Measurements from ENCODE around the gene TSPAN18. TPM values are rescaled to one million over a fixed set of nuclear protein-coding genes. Genes with fewer than 3 reads are reported as not detected.

Gene TSPAN18
- total and polyA plus RNA-seq, 8 donors = 2.1 to 60.3 (median 11.0) TPM

GRCh38 chr11:44792171-44792570, 65.4 kb downstream of the TSPAN18 start:
- no peaks in the 10 kb centered on the region for H3K36me3 ChIP-seq
- peaks cover 0 to 37% (median 14%) of the 10 kb centered on the region in 4 donors for H3K4me1 ChIP-seq
- H3K4me3 ChIP-seq = no peak overlapping the region
- H3K27me3 ChIP-seq = peaks cover 0 to 14% (median 6%) of the 10 kb centered on the region in 3 donors
- peak overlapping the region in 1 of 5 donors; percentile 4 for H3K27ac ChIP-seq
- no peak for DNase-seq
- TF ChIP-seq EP300 (IDR thresholded peaks at IDR 0.05) (no peak), POLR2AphosphoS5 (IDR thresholded peaks at IDR 0.05) (no peak), POLR2A (IDR thresholded peaks at IDR 0.05) (no peak)
- TF ChIP-seq, protein P1, sequence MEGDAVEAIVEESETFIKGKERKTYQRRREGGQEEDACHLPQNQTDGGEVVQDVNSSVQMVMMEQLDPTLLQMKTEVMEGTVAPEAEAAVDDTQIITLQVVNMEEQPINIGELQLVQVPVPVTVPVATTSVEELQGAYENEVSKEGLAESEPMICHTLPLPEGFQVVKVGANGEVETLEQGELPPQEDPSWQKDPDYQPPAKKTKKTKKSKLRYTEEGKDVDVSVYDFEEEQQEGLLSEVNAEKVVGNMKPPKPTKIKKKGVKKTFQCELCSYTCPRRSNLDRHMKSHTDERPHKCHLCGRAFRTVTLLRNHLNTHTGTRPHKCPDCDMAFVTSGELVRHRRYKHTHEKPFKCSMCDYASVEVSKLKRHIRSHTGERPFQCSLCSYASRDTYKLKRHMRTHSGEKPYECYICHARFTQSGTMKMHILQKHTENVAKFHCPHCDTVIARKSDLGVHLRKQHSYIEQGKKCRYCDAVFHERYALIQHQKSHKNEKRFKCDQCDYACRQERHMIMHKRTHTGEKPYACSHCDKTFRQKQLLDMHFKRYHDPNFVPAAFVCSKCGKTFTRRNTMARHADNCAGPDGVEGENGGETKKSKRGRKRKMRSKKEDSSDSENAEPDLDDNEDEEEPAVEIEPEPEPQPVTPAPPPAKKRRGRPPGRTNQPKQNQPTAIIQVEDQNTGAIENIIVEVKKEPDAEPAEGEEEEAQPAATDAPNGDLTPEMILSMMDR (IDR thresholded peaks at IDR 0.05) = no peak
- WGBS, 5 donors = 82 to 85% (median 85%) methylated on average over 8 of the region's 8 CpGs
- intact Hi-C loops (cut with DNase I; ENCODE audit: low total_unique reads) = no loop called here
- H3K9me3 ChIP-seq = no peaks in the 10 kb centered on the region

DNA sequence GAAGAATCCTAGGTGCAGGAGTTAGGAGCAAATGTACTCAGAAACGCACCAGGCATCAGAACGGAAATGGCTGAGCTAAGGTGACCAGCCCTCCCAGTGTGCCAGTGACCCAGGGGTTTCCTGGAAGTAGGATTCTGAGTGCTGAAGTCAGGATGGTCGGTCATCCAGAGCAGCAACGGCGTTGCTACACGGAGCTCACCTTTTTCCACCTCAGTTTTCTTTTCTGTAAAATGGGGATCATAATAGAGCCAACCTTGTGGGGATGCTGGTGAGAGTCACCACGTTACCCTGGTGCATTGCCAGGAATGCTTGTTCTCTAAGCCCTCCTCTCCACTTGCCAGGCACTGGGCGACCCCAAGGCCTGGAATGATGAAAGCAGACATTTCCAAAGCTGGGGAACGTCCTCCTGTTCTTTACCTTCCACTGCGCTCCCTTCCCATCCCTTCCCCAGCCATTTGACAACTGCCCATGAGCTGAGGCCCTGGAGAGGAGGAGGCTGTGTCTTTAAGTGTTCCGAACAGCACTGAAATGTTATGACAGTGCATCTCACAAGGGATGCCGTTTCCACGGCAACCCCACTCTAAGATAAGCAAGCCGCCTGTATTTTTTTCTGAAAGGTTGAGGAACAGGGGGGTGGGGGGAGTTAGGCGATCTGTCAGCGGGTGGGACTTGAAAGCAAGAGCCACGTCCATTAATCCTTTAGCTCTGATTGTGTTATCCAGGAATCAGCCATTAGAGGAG, 66.8 kb downstream of the TSPAN18 start:
- TF ChIP-seq POLR2A (IDR thresholded peaks at IDR 0.05) = no peak
- no peak for TF ChIP-seq EP300 (IDR thresholded peaks at IDR 0.05)
- TF ChIP-seq, protein P1 (IDR thresholded peaks at IDR 0.05) = no peak
- no peak for TF ChIP-seq POLR2AphosphoS5 (IDR thresholded peaks at IDR 0.05)
- no peaks in the 10 kb centered on the region for H3K9me3 ChIP-seq
- DNase-seq = peak in 1 of 2 donors; percentile 88
- peaks cover 0 to 14% (median 6%) of the 10 kb centered on the region in 3 donors for H3K27me3 ChIP-seq
- WGBS, 5 donors = 41 to 58% (median 51%) methylated on average over 17 of the region's 17 CpGs
- H3K4me1 ChIP-seq = peaks cover 0 to 40% (median 13%) of the 10 kb centered on the region in 4 donors
- intact Hi-C loops (cut with DNase I; ENCODE audit: low total_unique reads) = no loop called here
- H3K27ac ChIP-seq = no peak overlapping the region
- H3K4me3 ChIP-seq = no peak overlapping the region
- no peaks in the 10 kb centered on the region for H3K36me3 ChIP-seq

GRCh38 chr11:44795803-44796535, 69.2 kb downstream of the TSPAN18 start:
- TF ChIP-seq, protein P1 (IDR thresholded peaks at IDR 0.05) = no peak
- TF ChIP-seq EP300 (IDR thresholded peaks at IDR 0.05) (no peak), POLR2AphosphoS5 (IDR thresholded peaks at IDR 0.05) (no peak), POLR2A (IDR thresholded peaks at IDR 0.05) (no peak)
- Histone ChIP-seq H3K27ac (no peak overlapping the region), H3K4me3 (no peak overlapping the region), H3K4me1 (peaks cover 0 to 33% (median 8%) of the 10 kb centered on the region in 4 donors), H3K36me3 (no peaks in the 10 kb centered on the region), H3K27me3 (peaks cover 0 to 35% (median 6%) of the 10 kb centered on the region in 3 donors), H3K9me3 (no peaks in the 10 kb centered on the region)
- no peak for DNase-seq
- WGBS, 5 donors = 75 to 86% (median 82%) methylated on average over 8 of the region's 8 CpGs
- intact Hi-C loops (cut with DNase I; ENCODE audit: low total_unique reads) = no loop called here

DNA sequence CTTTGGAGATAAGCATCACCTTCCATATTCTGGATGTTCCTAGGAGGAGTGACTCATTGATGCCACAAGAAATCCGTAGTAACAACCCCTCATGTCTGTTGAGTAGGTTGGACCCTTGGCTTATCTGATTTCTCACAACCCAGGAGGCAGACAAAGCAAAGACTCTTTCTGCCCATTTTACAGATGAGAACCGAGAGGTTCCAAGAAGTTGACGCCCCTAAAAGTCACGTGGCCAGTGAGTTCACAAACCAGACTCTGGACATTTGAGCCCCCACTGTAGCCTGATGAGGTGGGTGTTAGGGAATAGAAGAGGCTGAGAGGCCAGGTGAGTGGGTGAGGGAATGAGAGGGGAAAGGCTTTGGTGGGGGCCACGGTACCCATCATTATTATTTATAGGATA, 70.3 kb downstream of the TSPAN18 start:
- H3K4me3 ChIP-seq = no peak overlapping the region
- TF ChIP-seq POLR2A (IDR thresholded peaks at IDR 0.05) (no peak), POLR2AphosphoS5 (IDR thresholded peaks at IDR 0.05) (no peak), EP300 (IDR thresholded peaks at IDR 0.05) (no peak)
- TF ChIP-seq, protein P1 (IDR thresholded peaks at IDR 0.05) = no peak
- no peaks in the 10 kb centered on the region for H3K9me3 ChIP-seq
- 71 to 89% (median 87%) methylated on average over 5 of the region's 5 CpGs for WGBS, 5 donors
- peaks cover 0 to 40% (median 6%) of the 10 kb centered on the region in 3 donors for H3K27me3 ChIP-seq
- intact Hi-C loops (cut with DNase I; ENCODE audit: low total_unique reads) = no loop called here
- H3K4me1 ChIP-seq = peaks cover 0 to 33% (median 8%) of the 10 kb centered on the region in 4 donors
- no peaks in the 10 kb centered on the region for H3K36me3 ChIP-seq
- H3K27ac ChIP-seq = no peak overlapping the region
- no peak for DNase-seq

All from stomach (tissue), 9 donors.